Upper lobe of left lung (tissue), 4 donors: ENCODE results near the gene ACCSL.

Source experiments
- CTCF ChIP-seq, 6 experiments: fragments of 450-650 bp in 4 of 6; fragments of 200-600 bp in 2 of 6; sonication (generic) in 2 of 6; IDR thresholded peaks; one replicate each; pipeline ENCODE4 v1.5.1; 2016 to 2019; ENCODE audit warnings: antibody characterized with exemption in 6 of 6
- EP300 ChIP-seq, 4 donors: sonication (generic); formaldehyde crosslinking; IDR thresholded peaks; one replicate each; pipeline ENCODE4 v1.5.1; 2017; ENCODE audit warnings: antibody characterized with exemption in 4 of 4, control low read depth in 2 of 4
- POLR2A ChIP-seq, 4 donors: fragments of 450-650 bp; IDR thresholded peaks; one replicate each; pipeline ENCODE4 v1.5.1; 2016 to 2017; ENCODE audit warnings: antibody characterized with exemption in 4 of 4, mild to moderate bottlenecking in 2 of 4
- POLR2AphosphoS5 ChIP-seq, 2 donors: sonication (generic); formaldehyde crosslinking; IDR thresholded peaks; one replicate each; pipeline ENCODE4 v1.5.1; 2017; ENCODE audit warnings: antibody characterized with exemption in 2 of 2

GRCh38 chr11:44005063-44005701, 42.6 kb upstream of the ACCSL start:
- no peak for TF ChIP-seq CTCF (IDR thresholded peaks at IDR 0.05)
- no peak for TF ChIP-seq POLR2AphosphoS5 (IDR thresholded peaks at IDR 0.05)
- no peak for TF ChIP-seq EP300 (IDR thresholded peaks at IDR 0.05)
- TF ChIP-seq POLR2A (IDR thresholded peaks at IDR 0.05) = no peak
